ENCODE measurements around the gene STAT3.
A peak's percentile ranks its signal among the peaks of the same experiment; 100 is the strongest.
"Not testable (repeated sequence)": the region's sequence is repeated elsewhere in the genome, so short reads cannot be mapped to it uniquely, and the experiment has no call there.

Gene STAT3

DNA sequence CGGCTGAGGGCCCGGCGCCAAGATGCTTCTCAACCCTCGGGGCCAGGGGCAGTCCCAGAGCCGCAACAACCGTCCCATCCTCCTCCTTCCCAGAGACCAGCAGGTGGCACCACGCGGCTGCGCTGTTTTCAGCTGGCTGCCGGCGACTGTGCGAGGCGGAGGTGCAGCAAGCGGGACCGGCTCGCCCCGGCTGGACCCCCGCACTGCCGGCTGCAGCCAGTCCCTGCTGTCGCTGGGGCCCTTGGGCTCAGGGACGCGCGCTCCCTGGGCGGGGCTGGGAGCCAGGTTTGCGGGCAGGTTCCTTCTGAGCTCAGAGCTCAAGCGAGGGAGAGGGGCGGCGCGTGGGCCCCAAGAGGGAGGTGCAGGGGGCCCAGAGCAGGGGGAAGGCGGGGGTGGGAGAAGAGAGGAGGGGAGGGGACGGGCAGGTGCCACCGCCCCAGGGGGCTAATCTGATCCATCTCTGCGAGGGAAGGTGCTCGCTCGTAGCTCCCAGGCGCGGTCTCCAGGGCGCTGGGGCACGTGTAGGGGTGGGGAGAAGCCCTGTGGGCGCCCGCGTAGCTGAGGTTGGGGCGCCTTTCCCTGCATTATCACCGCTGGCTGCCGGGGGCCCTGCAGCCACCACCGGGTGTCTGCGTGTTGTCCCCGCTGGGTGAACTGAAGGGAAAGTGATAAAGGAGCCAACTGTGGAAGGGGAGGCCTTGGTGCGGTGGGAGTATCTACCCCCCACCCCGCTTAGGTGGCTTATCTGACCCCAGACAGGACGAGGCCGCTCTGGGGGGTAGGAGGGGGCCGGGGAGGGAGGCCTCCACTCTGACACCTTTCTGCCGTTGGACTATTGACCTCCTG lies 75.7 kb downstream of the STAT3 start:
- peak; percentile 68 for DNase-seq

GRCh38 chr17:42312035-42312284 lies 76.3 kb downstream of the STAT3 start:
- no peak for DNase-seq

DNA sequence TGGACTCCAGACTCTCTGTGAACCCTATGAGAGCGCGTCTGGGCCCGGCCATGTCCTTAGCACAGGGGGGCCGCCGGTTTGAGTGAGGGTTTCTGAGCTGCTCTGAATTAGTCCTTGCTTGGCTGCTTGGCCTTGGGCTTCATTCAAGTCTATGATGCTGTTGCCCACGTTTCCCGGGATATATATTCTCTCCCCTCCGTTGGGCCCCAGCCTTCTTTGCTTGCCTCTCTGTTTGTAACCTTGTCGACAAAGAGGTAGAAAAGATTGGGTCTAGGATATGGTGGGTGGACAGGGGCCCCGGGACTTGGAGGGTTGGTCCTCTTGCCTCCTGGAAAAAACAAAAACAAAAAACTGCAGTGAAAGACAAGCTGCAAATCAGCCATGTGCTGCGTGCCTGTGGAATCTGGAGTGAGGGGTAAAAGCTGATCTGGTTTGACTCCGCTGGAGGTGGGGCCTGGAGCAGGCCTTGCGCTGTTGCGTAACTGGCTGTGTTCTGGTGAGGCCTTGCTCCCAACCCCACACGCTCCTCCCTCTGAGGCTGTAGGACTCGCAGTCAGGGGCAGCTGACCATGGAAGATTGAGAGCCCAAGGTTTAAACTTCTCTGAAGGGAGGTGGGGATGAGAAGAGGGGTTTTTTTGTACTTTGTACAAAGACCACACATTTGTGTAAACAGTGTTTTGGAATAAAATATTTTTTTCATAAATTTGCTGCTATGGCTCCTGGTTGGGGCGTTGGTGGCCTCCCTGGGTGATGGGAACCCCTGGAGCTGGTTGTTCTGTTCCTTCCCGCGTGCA lies 76.8 kb downstream of the STAT3 start:
- DNase-seq, result no peak

GRCh38 chr17:42310787-42311215 lies 77.4 kb downstream of the STAT3 start:
- no peak for DNase-seq

DNA sequence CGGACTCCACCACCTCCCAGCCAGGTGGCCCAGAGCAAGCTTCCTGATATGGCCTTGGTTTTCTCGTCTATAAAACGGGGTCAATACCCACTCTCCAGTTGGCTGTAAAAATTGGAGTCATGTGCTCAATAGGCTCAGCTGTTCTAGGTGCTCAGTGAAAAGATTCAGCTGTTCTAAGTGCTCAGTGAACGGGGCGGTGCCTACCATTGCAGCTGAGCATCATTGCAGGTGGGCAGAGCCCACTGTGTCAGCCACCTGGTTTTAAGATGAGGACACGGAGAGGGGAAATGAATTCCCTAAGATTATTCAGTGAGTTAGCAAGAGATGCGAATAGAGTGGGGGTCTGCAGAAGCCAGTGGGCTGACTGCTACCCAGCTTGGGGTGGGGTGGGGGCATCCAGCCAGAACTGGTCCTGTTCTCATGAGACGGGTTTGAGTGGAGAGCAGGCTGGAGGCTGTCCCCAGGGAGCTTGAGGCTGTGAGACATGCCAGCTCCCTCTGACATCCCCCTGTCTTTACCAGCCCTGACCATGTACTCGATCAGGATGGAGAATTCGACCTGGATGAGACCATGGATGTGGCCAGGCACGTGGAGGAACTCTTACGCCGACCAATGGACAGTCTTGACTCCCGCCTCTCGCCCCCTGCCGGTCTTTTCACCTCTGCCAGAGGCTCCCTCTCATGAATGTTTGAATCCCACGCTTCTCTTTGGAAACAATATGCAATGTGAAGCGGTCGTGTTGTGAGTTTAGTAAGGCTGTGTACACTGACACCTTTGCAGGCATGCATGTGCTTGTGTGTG lies 78.1 kb downstream of the STAT3 start:
- no peak for DNase-seq

GRCh38 chr17:42309142-42309541 lies 79.1 kb downstream of the STAT3 start:
- DNase-seq, result no peak

DNA sequence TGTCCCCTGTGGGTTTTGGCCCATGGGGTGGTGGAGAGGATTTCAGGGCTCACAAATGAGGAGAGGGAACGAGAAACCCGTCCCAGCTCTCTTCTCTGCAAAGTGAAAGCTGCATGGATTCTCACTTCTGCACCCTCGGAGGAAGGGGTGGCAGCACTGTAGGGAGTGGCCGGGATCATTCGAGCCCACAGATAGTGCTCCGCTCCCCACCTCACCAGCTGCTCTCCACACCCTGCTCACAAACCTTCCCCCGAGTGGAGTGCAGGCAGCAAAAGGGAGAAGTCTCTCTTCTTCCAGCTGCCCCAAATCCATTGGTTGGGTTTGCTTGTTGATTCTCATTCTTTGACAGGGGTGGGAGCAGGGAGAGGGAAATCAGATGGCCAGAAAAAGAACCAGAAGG lies 79.8 kb downstream of the STAT3 start:
- no peak for DNase-seq

- DNase-seq, result no peak
Observed at GRCh38 chr17:42307362-42307927, 80.8 kb downstream of the STAT3 start.

DNA sequence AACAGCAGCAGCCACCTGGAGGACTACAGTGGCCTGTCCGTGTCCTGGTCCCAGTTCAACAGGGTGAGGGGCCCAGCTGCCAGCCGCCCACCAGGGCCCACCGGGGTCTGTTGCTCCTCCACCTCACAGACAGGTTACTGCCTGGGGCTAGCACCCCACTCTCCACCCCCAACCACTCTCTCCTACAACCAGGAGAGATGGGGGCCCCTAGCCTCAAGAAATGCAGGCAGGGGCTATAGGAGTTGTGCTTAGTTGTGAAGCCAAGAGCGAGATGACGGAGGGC lies 81.9 kb downstream of the STAT3 start:
- DNase-seq, result no peak

GRCh38 chr17:42305543-42306384 lies 82.5 kb downstream of the STAT3 start:
- no peak for DNase-seq

DNA sequence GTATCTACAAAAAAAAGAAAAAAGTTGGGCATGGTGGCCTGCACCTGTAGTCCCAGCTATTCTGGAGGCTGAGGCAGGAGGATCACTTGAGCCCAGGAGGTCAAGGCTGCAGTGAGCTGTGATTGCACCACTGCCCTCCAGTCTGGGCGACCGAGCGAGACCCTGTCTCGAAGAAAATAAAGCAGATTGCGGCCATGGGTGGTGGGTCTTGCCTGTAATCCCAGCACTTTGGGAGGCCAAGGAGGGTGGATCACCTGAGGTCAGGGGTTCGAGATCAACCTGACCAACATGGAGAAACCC lies 83.3 kb downstream of the STAT3 start:
- DNase-seq, result not testable (repeated sequence)

DNA sequence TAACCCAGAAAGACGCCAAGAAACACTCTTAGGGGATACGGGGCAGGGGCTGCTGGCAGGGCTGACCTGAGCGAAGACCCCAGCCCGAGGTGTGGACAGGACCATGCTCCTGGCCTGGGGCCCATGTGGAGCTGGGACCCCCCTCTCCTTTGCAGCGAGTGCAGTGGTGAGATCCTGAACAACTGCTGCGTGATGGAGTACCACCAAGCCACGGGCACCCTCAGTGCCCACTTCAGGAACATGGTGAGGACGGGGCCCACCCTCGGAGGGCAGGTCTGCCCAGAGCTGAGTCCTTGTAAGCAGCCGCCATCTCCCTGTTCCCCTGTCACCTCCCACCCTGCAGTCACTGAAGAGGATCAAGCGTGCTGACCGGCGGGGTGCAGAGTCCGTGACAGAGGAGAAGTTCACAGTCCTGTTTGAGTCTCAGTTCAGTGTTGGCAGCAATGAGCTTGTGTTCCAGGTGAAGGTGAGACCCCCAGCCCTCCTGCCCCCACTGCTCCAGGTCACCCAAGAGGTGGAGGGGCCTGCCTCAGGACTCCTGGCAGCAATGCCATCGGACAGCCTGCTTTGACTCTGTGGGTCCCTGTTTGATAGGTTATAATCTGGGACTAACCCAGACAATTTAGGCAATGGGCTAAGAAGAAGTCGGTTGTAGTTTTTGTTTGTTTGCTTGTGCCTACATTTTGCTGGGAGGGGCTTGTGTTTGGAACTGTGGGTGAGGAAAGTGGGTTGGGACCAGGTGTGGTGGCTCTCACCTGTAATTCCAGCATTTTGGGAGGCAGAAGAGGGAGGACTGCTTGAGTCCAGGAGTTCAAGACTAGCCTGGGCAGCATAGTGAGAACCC lies 83.8 kb downstream of the STAT3 start:
- DNase-seq, result no peak

DNA sequence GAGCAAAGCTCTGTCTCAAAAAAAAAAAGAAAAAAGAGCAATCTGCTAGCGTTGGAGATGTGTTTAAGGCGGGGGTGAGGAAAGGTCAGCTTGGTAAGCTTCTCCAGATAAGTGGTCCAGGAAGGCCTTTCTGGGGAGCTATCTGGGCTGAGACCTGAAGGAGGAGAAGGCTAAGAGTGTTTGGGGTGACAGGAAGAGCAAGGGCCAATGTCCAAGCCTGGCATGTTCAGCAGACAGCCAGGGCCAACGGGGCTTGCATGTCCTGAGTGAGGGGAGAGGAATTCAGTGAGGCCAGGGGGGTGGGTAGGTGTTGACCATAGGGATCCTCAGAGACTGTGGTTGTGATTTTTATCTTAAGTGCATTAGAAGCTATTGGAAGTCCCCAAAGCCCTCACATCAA lies 84.5 kb downstream of the STAT3 start:
- no peak for DNase-seq

DNA sequence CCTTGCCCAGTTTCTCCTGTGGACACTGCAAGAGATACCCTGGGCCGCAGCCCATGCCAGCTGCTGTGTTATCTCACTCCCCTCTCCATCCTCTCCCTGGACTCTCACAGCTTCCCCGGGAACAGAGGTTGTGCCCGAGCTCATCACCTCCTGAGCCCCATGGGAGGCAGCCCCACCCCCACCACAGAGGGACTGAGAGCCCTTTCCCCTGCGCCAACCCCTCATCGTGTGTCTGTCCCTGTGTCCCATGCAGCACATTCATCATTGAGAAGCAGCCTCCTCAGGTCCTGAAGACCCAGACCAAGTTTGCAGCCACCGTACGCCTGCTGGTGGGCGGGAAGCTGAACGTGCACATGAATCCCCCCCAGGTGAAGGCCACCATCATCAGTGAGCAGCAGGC lies 87.2 kb downstream of the STAT3 start:
- no peak for DNase-seq

GRCh38 chr17:42299913-42300312 lies 88.3 kb downstream of the STAT3 start:
- not testable (repeated sequence) for DNase-seq

DNA sequence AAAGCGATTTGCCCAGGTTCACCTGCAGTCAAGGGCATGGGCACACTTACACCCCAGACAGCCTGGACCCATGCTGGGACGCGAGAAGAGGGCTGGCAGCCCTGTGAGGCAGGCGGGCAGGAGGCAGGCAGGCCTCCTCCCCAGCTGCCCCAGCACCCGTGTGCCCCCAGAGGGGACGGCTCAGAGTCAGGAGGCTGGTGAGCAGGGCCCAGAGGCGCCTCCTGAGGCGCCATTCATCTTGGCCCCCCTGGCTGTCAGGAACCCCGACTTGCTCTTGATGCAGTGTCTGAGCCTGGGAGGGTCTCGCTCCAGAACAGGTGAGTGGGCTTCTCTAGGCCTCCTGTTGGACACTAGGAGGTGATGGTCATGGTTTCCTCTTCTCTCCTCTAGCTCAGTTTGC lies 88.9 kb downstream of the STAT3 start:
- DNase-seq, result not testable (repeated sequence)

DNA sequence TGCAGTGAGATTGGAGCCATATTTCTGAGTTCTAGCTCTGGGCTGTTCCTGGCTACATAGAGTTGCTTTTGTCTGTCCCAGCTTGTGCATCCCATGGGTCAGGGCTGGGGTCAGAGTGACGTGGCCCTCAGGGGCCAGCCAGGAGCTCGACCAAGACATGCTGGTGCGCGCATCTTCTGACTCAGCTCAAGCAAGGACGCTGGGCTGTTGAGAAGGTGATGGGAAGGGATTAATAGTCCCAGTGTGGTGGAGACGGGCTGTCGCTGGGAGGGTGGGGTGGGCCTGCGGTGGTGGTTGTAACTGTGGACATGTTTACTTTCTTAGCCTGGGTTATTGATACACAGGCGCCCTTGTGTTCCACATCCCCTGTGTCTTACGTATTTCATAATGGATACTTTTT lies 90.5 kb downstream of the STAT3 start:
- DNase-seq, result not testable (repeated sequence)

- DNase-seq, result no peak
Observed at GRCh38 chr17:42296012-42296411, 92.2 kb downstream of the STAT3 start.

DNA sequence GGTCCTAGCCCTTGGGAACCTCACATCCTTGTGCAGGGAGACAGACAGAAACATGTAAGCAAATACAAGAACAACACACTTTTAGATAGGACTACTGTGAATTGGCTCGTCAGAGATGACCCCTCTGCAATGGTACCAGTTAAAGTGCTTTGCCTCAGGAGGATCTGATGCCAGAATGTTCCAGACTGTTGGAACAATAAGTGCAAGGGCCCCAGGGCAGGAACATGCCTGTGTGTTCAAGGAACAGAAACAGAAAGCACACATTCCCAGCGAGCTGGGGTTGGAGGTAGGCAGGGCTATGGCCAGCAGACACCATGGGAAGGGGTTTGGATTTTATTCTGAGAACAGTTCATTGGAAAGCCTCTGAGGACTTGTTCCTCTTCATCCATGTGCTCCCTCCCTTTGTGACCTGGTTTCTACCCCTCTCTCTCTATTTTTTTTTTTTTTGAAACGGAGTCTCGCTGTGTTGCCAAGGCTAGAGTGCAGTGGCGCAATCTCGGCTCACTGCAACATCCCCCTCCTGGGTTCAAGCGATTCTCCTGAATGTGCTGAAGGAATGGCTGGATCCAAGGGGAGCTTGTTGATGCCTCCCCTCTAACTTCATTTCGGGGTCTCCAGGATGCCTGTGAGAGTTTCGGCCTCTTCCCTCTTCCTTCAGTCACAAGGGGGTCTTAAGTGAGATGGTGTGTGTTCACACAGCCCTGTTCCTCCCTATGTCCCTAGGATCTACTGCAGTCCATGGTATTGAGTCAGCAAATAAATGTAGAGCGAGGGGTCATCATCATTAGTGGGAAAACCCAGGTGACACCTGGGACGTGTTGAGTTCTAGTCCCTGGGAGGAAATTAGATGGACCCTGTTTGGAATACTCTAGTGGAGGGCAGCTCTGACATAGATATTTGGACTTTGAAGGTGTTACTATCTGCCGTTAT lies 93.5 kb downstream of the STAT3 start:
- DNase-seq, result no peak

DNA sequence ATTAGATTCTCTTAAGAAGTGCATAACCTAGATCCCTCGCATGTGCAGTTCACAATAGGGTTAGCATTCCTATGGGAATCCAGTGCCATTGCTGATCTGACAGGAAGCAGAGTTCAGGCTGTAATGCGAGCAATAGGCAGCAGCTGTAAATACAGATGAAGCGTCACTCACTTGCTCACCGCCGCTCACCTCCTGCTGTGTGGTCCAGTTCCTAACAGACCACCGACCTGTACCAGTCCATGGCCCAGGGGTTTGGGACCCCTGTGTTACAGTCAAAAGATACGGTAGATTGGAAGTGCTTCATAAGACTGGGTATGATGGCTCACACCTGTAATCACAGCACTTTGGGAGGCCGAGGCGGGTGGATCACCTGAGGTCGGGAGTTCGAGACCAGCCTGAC lies 97.1 kb downstream of the STAT3 start:
- no peak for DNase-seq

DNA sequence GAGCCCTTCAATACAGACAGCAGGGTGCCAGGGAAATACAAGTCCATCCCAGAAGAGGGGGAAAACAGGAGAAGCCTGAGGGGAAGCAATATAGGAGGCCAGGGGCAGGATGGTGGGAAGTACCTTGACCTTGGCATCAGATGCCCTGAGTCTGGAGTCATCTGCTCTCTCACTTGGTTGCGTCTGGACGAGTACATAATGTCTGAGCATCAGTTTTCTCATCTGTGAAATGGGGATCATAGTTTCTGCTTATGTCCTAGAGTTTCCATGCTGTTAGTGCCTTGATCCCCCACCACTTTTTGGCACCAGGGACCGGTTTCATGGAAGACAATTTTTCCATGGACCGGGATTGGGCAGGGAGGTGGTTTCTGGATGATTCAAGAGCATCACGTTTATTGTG lies 97.7 kb downstream of the STAT3 start:
- DNase-seq, result no peak

Measured in NCI-H146 (cell line).